ENCODE measurements around the gene KIZ.

KIZ gene

DNA sequence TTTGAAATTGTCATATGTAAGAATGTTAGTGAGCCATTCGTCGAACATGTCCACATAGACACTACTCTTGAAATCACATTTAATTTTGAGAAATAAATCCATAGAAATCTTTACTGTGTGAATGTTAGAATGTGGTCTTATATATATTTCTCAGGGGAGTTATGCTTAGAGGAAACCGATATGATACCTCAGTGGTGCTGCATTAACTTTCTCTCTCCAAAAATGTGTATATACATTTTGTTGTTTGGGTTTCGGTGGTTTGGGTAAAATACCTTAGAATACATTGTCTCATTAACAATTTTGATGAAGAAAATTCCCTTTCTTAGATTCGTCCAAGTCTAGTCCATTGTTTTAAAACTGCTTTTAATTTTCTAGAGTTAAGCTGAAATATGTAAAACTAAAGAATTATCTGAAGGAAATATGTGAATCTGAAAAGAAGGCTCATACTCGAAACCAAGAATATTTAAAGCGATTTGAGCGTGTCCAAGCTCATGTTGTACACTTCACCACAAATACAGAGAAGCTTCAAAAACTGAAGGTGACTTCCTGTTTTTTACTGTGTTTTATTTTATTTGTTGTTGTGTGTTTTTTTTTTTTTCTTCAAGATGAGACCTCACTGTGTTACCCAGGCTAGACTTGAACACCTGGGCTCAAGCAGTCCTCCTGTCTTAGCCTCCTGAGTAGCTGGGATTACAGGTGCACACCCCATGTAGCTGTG, 10.3 kb downstream of the KIZ start:
- Histone ChIP-seq H4K20me1 (peaks cover 11% of the 10 kb centered on the region; the same call in 1 of the 2 replicates), H3K27ac (no peak overlapping the region), H3K27me3 (no peaks in the 10 kb centered on the region), H3K4me2 (no peak overlapping the region), H3K9me3 (no peaks in the 10 kb centered on the region), H3K36me3 (peaks cover 54% of the 10 kb centered on the region), H3K4me1 (no peaks in the 10 kb centered on the region), H3K9ac (no peak overlapping the region), H3K4me3 (no peak overlapping the region)
- TF ChIP-seq Cebpa-rat (IDR thresholded peaks at IDR 0.05): no peak

DNA sequence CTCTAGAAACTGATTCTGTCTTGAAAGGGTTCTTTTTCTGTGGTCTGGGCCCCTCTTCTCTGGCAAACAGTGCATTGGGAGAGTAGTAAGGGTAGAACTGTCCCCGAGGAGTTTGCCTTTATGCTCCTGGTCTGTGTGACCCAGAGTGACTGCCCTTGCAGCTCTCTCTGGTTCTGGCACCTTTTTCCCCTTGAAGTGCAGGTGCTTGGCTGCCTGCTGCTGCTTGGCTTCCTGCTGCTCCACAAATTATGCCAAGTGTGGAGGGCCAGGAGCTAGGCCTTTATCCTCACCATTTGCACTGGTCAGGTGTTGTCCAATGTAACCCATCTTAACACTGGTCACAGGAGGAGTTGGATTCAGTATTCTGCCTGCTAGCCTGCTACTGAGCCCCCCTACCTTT, 11.2 kb downstream of the KIZ start:
- H3K9ac ChIP-seq: no peak overlapping the region
- H3K4me1 ChIP-seq: no peaks in the 10 kb centered on the region
- H3K36me3 ChIP-seq: peaks cover 54% of the 10 kb centered on the region
- no peak overlapping the region for H3K4me2 ChIP-seq
- no peaks in the 10 kb centered on the region for H3K27me3 ChIP-seq
- peaks cover 11% of the 10 kb centered on the region; the same call in 1 of the 2 replicates for H4K20me1 ChIP-seq
- no peak for TF ChIP-seq Cebpa-rat (IDR thresholded peaks at IDR 0.05)
- no peak overlapping the region for H3K4me3 ChIP-seq
- H3K9me3 ChIP-seq: no peaks in the 10 kb centered on the region
- H3K27ac ChIP-seq: no peak overlapping the region

DNA sequence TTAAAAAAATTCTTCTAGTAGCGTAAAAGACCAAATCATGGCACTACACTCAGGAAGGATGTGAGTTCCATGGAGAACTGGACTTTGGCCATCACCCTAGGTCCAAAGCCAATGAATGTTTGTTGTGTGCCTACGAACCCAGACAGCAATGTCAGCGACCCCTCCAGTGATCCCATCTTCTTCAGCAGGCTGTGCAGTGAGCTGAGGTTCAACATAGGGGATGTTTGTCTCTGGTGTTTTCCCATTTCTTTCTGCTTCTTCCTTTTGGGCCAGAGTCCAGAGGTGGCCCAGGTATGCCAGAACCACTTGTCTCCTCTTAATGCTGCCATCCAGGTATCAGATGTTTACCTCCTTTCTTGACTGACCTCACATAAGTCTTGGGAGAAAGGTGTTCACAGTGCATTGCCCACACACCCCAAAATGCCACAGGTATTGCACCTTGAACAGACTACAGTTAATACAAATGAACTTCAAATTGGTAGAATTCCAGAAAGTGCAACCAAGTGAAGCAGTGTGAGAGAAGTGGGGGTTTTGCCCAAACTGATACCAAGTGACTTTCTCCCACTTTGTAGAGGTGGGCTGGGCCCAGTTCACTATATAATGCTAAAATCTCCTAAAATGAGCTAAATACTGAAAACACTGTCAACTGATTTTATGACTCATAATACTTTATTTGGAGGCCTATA, 14.1 kb downstream of the KIZ start:
- H3K27ac ChIP-seq: no peak overlapping the region
- no peak overlapping the region for H3K9ac ChIP-seq
- no peaks in the 10 kb centered on the region for H3K27me3 ChIP-seq
- peaks cover 32% of the 10 kb centered on the region for H3K36me3 ChIP-seq
- H4K20me1 ChIP-seq: no peaks in the 10 kb centered on the region
- no peak overlapping the region for H3K4me2 ChIP-seq
- no peaks in the 10 kb centered on the region for H3K4me1 ChIP-seq
- no peak overlapping the region for H3K4me3 ChIP-seq
- TF ChIP-seq Cebpa-rat (IDR thresholded peaks at IDR 0.05): no peak
- H3K9me3 ChIP-seq: no peaks in the 10 kb centered on the region

DNA sequence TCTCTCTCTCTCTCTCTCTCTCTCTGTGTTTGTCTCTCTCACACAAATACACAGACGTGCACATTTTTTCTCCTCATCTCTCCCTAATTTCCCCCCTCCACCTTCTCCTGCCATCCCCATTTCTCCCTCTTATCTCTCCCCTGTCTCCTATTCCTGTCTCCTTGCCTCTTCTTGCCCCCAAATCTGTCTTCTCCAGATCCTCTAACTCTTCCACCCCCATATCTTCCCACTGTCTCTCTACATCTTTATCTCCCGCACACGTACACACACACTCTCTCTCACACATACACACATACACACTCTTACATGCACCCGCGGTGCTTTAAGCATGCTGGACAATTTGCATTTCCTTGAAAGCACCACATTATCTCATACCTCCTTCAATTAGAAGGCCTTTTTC, 15.9 kb downstream of the KIZ start:
- Histone ChIP-seq H3K36me3 (peaks cover 26% of the 10 kb centered on the region), H3K4me2 (no peak overlapping the region), H3K4me3 (no peak overlapping the region), H3K27ac (no peak overlapping the region), H3K9ac (no peak overlapping the region), H4K20me1 (no peaks in the 10 kb centered on the region), H3K9me3 (no peaks in the 10 kb centered on the region), H3K4me1 (no peaks in the 10 kb centered on the region), H3K27me3 (no peaks in the 10 kb centered on the region)
- TF ChIP-seq Cebpa-rat (IDR thresholded peaks at IDR 0.05): no peak

DNA sequence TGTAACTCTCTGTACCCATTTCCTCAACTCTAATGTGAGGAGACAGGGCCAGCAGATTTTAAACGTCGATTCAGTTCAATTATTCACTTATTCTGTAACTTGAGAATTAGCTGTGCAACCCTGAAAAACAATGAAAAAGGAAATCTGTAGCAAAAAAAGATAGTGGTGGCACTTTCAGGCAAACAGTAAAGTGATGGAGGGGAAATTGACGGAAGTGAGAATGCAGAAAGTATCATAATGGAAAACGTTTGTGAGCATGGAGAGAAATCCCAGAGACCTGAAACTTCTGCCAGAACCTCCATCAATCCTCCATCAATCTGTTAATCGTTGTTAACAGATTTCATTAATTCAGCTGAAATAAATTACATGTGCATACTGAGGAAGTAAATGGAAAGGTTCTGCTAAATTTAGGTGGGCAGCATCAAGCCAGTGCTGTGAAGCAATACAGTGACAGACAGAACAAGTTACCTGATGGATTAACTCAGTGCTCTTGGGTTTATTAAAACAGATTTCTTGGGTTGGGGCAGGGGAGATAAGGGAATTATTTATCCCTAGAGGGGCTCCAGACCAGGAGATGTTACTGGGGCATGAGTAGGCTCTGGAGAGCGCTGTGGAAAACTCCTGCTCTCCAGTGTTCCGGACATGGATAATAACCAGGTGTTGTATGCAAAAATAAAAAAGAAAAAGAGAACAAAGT, 17.5 kb downstream of the KIZ start:
- no peak for TF ChIP-seq Cebpa-rat (IDR thresholded peaks at IDR 0.05)
- no peak overlapping the region for H3K4me2 ChIP-seq

DNA sequence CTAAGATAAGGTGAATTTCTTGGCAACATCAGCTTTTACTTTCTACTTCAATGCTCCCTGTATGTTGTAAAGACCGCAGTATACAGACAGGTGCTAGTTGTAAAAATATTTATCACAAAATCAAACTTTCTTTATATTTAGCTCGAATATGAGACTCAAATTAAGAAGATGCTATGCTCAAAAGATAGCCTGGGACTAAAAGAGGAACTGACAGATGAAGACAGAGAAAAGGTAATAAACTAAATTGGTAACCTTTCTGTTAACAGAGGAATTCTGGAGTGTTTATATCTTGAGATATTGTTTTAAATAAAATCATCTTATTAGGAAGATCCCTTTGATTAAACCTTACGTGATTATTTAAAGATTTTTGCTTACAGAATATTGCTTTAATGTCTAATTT, 19.5 kb downstream of the KIZ start:
- Histone ChIP-seq H3K36me3 (peaks cover 25% of the 10 kb centered on the region), H3K9me3 (no peaks in the 10 kb centered on the region), H3K4me2 (no peak overlapping the region), H4K20me1 (no peaks in the 10 kb centered on the region), H3K27ac (no peak overlapping the region), H3K4me1 (no peaks in the 10 kb centered on the region), H3K9ac (no peak overlapping the region), H3K27me3 (no peaks in the 10 kb centered on the region), H3K4me3 (no peak overlapping the region)
- no peak for TF ChIP-seq Cebpa-rat (IDR thresholded peaks at IDR 0.05)

More for the DNA sequence above, 17.5 kb downstream of the KIZ start:
- H3K36me3 ChIP-seq: peaks cover 16% of the 10 kb centered on the region
- H4K20me1 ChIP-seq: no peaks in the 10 kb centered on the region
- H3K4me1 ChIP-seq: no peaks in the 10 kb centered on the region
- H3K27me3 ChIP-seq: no peaks in the 10 kb centered on the region
- no peak overlapping the region for H3K9ac ChIP-seq
- no peak overlapping the region for H3K4me3 ChIP-seq
- no peak overlapping the region for H3K27ac ChIP-seq
- H3K9me3 ChIP-seq: no peaks in the 10 kb centered on the region

DNA sequence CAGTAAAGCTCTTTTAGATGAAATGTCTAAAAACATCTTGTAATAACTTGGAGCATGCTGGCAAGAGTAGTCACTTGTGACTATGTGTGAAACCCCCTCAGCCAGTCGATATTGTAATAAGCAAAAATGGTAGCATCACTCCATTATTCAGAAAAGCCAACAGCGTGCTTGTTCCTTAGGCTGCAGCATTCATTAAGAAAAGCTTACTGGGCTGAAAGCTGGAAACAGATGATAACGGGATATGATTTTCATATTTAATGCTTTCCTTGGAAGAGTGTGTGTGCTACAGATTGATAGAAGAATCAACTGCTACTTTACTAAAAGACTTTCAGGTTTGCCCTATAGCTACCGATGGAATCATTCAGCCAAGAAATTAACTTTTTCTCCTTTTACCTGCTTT, 20.3 kb downstream of the KIZ start:
- no peaks in the 10 kb centered on the region for H3K9me3 ChIP-seq
- no peak overlapping the region for H3K4me2 ChIP-seq
- H3K4me3 ChIP-seq: no peak overlapping the region
- no peak for TF ChIP-seq Cebpa-rat (IDR thresholded peaks at IDR 0.05)
- H3K27ac ChIP-seq: no peak overlapping the region
- H3K4me1 ChIP-seq: no peaks in the 10 kb centered on the region
- H3K36me3 ChIP-seq: peaks cover 21% of the 10 kb centered on the region
- H3K27me3 ChIP-seq: no peaks in the 10 kb centered on the region
- no peak overlapping the region for H3K9ac ChIP-seq
- H4K20me1 ChIP-seq: no peaks in the 10 kb centered on the region

DNA sequence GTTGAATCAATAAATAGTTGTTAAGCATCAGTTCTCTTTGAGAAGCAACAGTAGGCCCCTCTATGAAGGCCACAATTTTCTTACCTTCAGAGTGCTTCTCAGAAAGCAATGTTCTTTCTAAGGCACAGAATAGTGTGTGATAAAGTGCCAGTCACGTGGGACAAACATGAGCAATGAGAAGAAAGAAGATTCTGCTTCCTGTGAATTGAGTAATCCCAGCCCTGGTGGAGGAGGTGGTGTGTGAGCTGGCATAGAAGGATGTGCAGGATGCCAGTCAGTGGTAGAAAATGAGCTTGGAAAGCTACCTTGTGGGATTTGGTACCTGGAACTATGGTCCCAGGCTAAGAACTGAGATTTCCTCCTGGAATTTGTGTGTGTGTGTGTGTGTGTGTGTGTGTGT, 21.7 kb downstream of the KIZ start:
- Histone ChIP-seq H3K9ac (no peak overlapping the region), H3K4me2 (no peak overlapping the region), H3K4me1 (no peaks in the 10 kb centered on the region), H3K9me3 (no peaks in the 10 kb centered on the region), H3K36me3 (peaks cover 15% of the 10 kb centered on the region), H3K27ac (no peak overlapping the region), H3K27me3 (no peaks in the 10 kb centered on the region), H3K4me3 (no peak overlapping the region), H4K20me1 (no peaks in the 10 kb centered on the region)
- no peak for TF ChIP-seq Cebpa-rat (IDR thresholded peaks at IDR 0.05)

DNA sequence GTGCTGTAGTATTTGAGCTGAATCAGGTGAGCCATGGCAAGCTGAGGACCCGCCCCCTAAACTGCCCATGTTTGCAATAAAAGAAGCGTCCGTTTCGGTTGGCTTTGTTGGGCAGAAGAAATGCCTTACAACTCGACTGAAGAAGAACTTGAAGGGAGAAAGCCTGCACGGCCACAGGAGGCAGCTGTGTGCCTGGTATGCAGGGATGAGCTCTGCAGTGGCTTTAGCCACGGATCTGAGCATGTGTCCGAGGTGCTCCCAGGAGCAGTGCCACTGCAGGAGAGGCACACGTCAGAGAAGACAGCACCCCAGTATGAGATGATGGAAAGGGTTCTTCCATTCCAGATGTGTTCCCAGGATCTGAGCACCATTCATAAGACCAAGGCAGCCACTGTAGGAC, 23.5 kb downstream of the KIZ start:
- H3K4me1 ChIP-seq: no peaks in the 10 kb centered on the region
- no peak overlapping the region for H3K4me2 ChIP-seq
- H4K20me1 ChIP-seq: no peaks in the 10 kb centered on the region
- peaks cover 15% of the 10 kb centered on the region for H3K36me3 ChIP-seq
- H3K9me3 ChIP-seq: no peaks in the 10 kb centered on the region
- H3K4me3 ChIP-seq: no peak overlapping the region
- no peak for TF ChIP-seq Cebpa-rat (IDR thresholded peaks at IDR 0.05)
- H3K27ac ChIP-seq: no peak overlapping the region
- no peaks in the 10 kb centered on the region for H3K27me3 ChIP-seq
- no peak overlapping the region for H3K9ac ChIP-seq

DNA sequence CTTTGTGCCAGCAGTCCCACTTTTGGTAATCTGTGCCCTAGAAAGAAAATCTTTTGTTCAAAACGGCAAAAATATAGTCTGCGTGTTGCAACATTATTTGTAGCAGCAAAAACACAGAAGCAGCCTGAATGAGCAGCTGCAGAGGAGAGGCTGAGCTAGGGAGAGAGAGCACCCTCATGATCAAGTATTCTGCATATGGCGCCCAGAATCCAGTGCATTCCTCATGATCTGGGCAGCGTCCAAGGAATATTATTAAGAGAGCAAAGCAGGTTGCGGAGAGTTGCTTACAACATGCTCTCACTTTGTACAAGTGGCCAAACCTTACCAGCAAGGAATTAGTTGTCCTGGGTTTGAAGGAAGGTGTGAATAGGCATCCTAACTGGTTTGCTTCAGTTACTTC, 25.9 kb downstream of the KIZ start:
- Histone ChIP-seq H3K9me3 (peaks cover 4% of the 10 kb centered on the region; the same call in 1 of the 2 replicates), H3K27ac (no peak overlapping the region), H3K4me1 (no peaks in the 10 kb centered on the region)

More for the DNA sequence above, 25.9 kb downstream of the KIZ start:
- no peak overlapping the region for H3K4me2 ChIP-seq
- H3K4me3 ChIP-seq: no peak overlapping the region
- no peak for TF ChIP-seq Cebpa-rat (IDR thresholded peaks at IDR 0.05)
- peaks cover 15% of the 10 kb centered on the region for H3K36me3 ChIP-seq
- H3K27me3 ChIP-seq: no peaks in the 10 kb centered on the region
- no peaks in the 10 kb centered on the region for H4K20me1 ChIP-seq
- no peak overlapping the region for H3K9ac ChIP-seq

Measured in BLaER1 (cell line).